Keratinocyte (primary cell): ENCODE results near the gene SAMD5. TPM values are rescaled to one million over a fixed set of nuclear protein-coding genes. Genes with fewer than 3 reads are reported as not detected.

Experiments
- DNase-seq: peaks from one replicate; pipeline ENCODE4 v3.0.0-alpha.2; 2011; ENCODE audit warnings: low read depth, missing footprints, low spot score
- FAIRE-seq: peaks from 2 replicates; lab custom pipeline; 2011; peaks lifted over from hg19 to GRCh38; lab: Jason Lieb, UNC
- H2AFZ ChIP-seq: 2 replicates; pipeline ENCODE4 v1.6.0; 2012; ENCODE audit warnings: low read length, control low read depth, inconsistent platforms; ENCODE audit not compliant: control insufficient read depth
- H3K27ac ChIP-seq: 2 replicates; pipeline ENCODE4 v1.5.1; 2011; ENCODE audit warnings: low read length; ENCODE audit not compliant: control insufficient read depth, insufficient read depth
- H3K27me3 ChIP-seq: 3 replicates; pipeline ENCODE4 v1.6.0; 2011; ENCODE audit warnings: low read length; ENCODE audit not compliant: control insufficient read depth, insufficient read depth; ENCODE audit errors: extremely low read depth
- H3K36me3 ChIP-seq, 2 experiments: 2 replicates in 1 of 2; 3 replicates in 1 of 2; pipeline ENCODE4 v1.5.1; 2011; ENCODE audit warnings: low read length in 2 of 2, mild to moderate bottlenecking in 1 of 2; ENCODE audit not compliant: control insufficient read depth in 2 of 2, insufficient read depth in 2 of 2; ENCODE audit errors: extremely low read depth in 1 of 2
- H3K4me1 ChIP-seq: 3 replicates; pipeline ENCODE4 v1.5.1; 2011; ENCODE audit warnings: low read length; ENCODE audit not compliant: control insufficient read depth, insufficient read depth; ENCODE audit errors: extremely low read depth
- H3K4me2 ChIP-seq: 3 replicates; pipeline ENCODE4 v1.6.0; 2011; ENCODE audit warnings: low read depth, low read length; ENCODE audit not compliant: control insufficient read depth, insufficient read depth; ENCODE audit errors: extremely low read depth
- H3K4me3 ChIP-seq, 3 experiments: fragments of 200-600 bp in 1 of 3; sonication (generic) in 1 of 3; 2 replicates in 2 of 3; 3 replicates in 1 of 3; pipeline ENCODE4 v1.5.1; 2011 to 2016; ENCODE audit warnings: low read length in 3 of 3, mild to moderate bottlenecking in 3 of 3, control low read depth in 2 of 3, inconsistent platforms in 1 of 3, low read depth in 1 of 3, mixed read lengths in 1 of 3, mixed run types in 1 of 3, moderate library complexity in 1 of 3; ENCODE audit not compliant: control insufficient read depth in 2 of 3, insufficient read depth in 2 of 3; ENCODE audit errors: extremely low read depth in 1 of 3
- H3K79me2 ChIP-seq: 2 replicates; pipeline ENCODE4 v1.6.0; 2012; ENCODE audit warnings: low read length; ENCODE audit not compliant: control insufficient read depth, insufficient read depth
- H3K9ac ChIP-seq: 3 replicates; pipeline ENCODE4 v1.6.0; 2011; ENCODE audit warnings: low read length; ENCODE audit not compliant: control insufficient read depth, insufficient read depth; ENCODE audit errors: extremely low read depth
- H3K9me1 ChIP-seq: 3 replicates; pipeline ENCODE4 v1.6.0; 2011; ENCODE audit warnings: low read length; ENCODE audit not compliant: control insufficient read depth, insufficient read depth; ENCODE audit errors: extremely low read depth
- H3K9me3 ChIP-seq: 2 replicates; pipeline ENCODE4 v1.5.1; 2012; ENCODE audit warnings: low read depth, low read length; ENCODE audit not compliant: control insufficient read depth
- H4K20me1 ChIP-seq: 3 replicates; pipeline ENCODE4 v1.6.0; 2011; ENCODE audit warnings: low read length; ENCODE audit not compliant: control insufficient read depth, insufficient read depth; ENCODE audit errors: extremely low read depth
- CTCF ChIP-seq, 3 experiments: IDR thresholded peaks in 1 of 3; conservative IDR thresholded peaks in 1 of 3; optimal IDR thresholded peaks in 1 of 3; 2 replicates in 2 of 3; 3 replicates in 1 of 3; pipeline versions ENCODE3 to v1.5.1; 2011; ENCODE audit warnings: low read length in 3 of 3, mild to moderate bottlenecking in 3 of 3, moderate library complexity in 2 of 3, control low read depth in 1 of 3, inconsistent platforms in 1 of 3; ENCODE audit not compliant: insufficient read depth in 2 of 3; ENCODE audit errors: extremely low read depth in 1 of 3
- EZH2 ChIP-seq: IDR thresholded peaks from one replicate; pipeline ENCODE4 v1.6.1; 2012; ENCODE audit warnings: inconsistent platforms, mild to moderate bottlenecking, low read length, moderate library complexity
- dilution Hi-C: fragments of 300-500 bp; cut with MboI; formaldehyde crosslinking; loops from one replicate; pipeline ENCODE4 v1.7.0; 2020; ENCODE audit warnings: low sequenced_read_pairs; ENCODE audit not compliant: extremely low pct_ligation_motif_present
- polyA plus RNA-seq, 5 experiments: library from polyadenylated mRNA; depleted of rRNA in 3 of 5; stranded (reverse) in 3 of 5; stranded (forward) in 1 of 5; unstranded in 1 of 5; fragments of >200 nt; gene quantifications; 1 replicate in 1 of 5; 2 replicates in 3 of 5; 3 replicates in 1 of 5; pipeline versions ENCODE4 v1.2.1 to v1.2.3, GENCODE V29; 2011 to 2012; ENCODE audit warnings: missing spikeins in 2 of 5, low read depth in 1 of 5, low replicate concordance in 1 of 5

SAMD5 gene
- polyA plus RNA-seq, 1 donor (not counting 4 experiments of a cell fraction or from before 2014, with no cell fraction given): 1.2 TPM

- dilution Hi-C loops: no loop called here
- no peaks in the 10 kb centered on the region for H3K9me1 ChIP-seq
- TF ChIP-seq CTCF (optimal IDR thresholded peaks at IDR 0.05 in 1 of 3, IDR thresholded peaks at IDR 0.05 in 1 of 3, conservative IDR thresholded peaks at IDR 0.05 in 1 of 3; ENCODE audit: extremely low read depth in 1 of 3, insufficient read depth in 2 of 3, low read length in 3 of 3) (no peak), EZH2 (no peak)
- DNase-seq: no peak
- H3K4me1 ChIP-seq: no peaks in the 10 kb centered on the region
- H3K27me3 ChIP-seq: no peaks in the 10 kb centered on the region
- no peak overlapping the region for H3K4me2 ChIP-seq
- no peaks in the 10 kb centered on the region for H4K20me1 ChIP-seq
- no peaks in the 10 kb centered on the region for H3K36me3 ChIP-seq
- no peak for FAIRE-seq
- H3K79me2 ChIP-seq: no peaks in the 10 kb centered on the region
- no peak overlapping the region for H2AFZ ChIP-seq
- no peak overlapping the region for H3K4me3 ChIP-seq
- no peaks in the 10 kb centered on the region for H3K9me3 ChIP-seq
- H3K27ac ChIP-seq: no peak overlapping the region
- H3K9ac ChIP-seq: no peak overlapping the region
These were observed 35.9 kb downstream of the SAMD5 start for GRCh38 chr6:147544420-147544819.

GRCh38 chr6:147546501-147547368 is 38.2 kb downstream of the SAMD5 start:
- TF ChIP-seq EZH2: no peak
- TF ChIP-seq CTCF (optimal IDR thresholded peaks at IDR 0.05 in 1 of 3, IDR thresholded peaks at IDR 0.05 in 1 of 3, conservative IDR thresholded peaks at IDR 0.05 in 1 of 3; ENCODE audit: extremely low read depth in 1 of 3, insufficient read depth in 2 of 3, low read length in 3 of 3): no peak
- Histone ChIP-seq H3K36me3 (no peaks in the 10 kb centered on the region), H3K9me3 (no peaks in the 10 kb centered on the region), H3K27me3 (no peaks in the 10 kb centered on the region), H3K4me2 (no peak overlapping the region), H4K20me1 (no peaks in the 10 kb centered on the region), H3K4me3 (no peak overlapping the region), H2AFZ (no peak overlapping the region), H3K4me1 (no peaks in the 10 kb centered on the region), H3K9me1 (no peaks in the 10 kb centered on the region), H3K27ac (no peak overlapping the region), H3K9ac (no peak overlapping the region), H3K79me2 (no peaks in the 10 kb centered on the region)
- no peak for DNase-seq
- no peak for FAIRE-seq
- dilution Hi-C loops: no loop called here
